ENCODE data around the gene LSP1.

DNA sequence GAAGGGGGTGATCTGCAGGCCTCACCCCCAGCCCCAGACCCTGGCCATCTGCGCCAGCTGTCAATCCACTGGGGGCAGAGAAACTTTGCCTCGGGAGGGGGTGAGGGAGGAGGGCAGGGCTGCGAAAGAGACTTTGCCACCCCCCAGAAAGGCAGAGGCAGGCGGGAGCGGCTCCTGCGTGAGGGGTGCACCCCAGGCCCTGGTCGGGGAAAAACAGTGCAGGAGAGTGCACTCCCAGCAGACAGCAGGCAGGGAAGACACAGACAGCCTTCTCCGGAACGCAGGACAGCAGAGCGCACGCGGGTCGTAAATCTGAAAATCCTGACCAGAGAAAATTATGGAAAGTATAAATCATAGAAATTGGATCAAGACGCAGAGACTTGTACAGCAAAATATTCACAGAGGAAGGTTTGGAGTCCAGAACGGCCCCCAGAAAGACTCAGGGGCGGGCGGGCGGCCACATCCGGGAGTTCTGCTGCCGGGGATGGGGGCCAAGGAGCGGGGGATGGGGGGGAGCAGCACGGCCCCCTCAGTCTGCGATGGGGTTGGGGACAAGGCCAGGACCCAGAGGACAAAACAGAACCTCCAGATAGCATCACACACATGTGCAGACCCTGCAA is 86.2 kb downstream of the LSP1 start:
- TF ChIP-seq, protein P1, sequence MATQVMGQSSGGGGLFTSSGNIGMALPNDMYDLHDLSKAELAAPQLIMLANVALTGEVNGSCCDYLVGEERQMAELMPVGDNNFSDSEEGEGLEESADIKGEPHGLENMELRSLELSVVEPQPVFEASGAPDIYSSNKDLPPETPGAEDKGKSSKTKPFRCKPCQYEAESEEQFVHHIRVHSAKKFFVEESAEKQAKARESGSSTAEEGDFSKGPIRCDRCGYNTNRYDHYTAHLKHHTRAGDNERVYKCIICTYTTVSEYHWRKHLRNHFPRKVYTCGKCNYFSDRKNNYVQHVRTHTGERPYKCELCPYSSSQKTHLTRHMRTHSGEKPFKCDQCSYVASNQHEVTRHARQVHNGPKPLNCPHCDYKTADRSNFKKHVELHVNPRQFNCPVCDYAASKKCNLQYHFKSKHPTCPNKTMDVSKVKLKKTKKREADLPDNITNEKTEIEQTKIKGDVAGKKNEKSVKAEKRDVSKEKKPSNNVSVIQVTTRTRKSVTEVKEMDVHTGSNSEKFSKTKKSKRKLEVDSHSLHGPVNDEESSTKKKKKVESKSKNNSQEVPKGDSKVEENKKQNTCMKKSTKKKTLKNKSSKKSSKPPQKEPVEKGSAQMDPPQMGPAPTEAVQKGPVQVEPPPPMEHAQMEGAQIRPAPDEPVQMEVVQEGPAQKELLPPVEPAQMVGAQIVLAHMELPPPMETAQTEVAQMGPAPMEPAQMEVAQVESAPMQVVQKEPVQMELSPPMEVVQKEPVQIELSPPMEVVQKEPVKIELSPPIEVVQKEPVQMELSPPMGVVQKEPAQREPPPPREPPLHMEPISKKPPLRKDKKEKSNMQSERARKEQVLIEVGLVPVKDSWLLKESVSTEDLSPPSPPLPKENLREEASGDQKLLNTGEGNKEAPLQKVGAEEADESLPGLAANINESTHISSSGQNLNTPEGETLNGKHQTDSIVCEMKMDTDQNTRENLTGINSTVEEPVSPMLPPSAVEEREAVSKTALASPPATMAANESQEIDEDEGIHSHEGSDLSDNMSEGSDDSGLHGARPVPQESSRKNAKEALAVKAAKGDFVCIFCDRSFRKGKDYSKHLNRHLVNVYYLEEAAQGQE (IDR thresholded peaks at IDR 0.05; ENCODE audit: low read depth): no peak
- TF ChIP-seq TAF1 (IDR thresholded peaks at IDR 0.05; ENCODE audit: low read depth) (no peak), YY1 (IDR thresholded peaks at IDR 0.05; ENCODE audit: low read depth) (no peak), EP300 (IDR thresholded peaks at IDR 0.05; ENCODE audit: borderline replicate concordance) (no peak), TEAD4 (IDR thresholded peaks at IDR 0.05) (no peak)
- TF ChIP-seq, protein P2, sequence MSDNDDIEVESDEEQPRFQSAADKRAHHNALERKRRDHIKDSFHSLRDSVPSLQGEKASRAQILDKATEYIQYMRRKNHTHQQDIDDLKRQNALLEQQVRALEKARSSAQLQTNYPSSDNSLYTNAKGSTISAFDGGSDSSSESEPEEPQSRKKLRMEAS (IDR thresholded peaks at IDR 0.05): no peak

Measured in Ishikawa (cell line).